H9 (cell line): ENCODE measurements around the gene RAMP3. TPM values are rescaled to one million over a fixed set of nuclear protein-coding genes. Genes with fewer than 3 reads are reported as not detected.

ENCODE experiments used
- DNase-seq: peaks from one replicate; pipeline ENCODE4 v3.0.0-alpha.2; 2017
- H2AFZ ChIP-seq: one replicate; pipeline ENCODE4 v1.6.1; 2013; ENCODE audit warnings: mild to moderate bottlenecking, low read length, control low read depth, moderate library complexity
- H2AK5ac ChIP-seq: 2 replicates; pipeline ENCODE4 v1.6.1; 2013; ENCODE audit warnings: low read length, control low read depth, mixed read lengths; ENCODE audit not compliant: insufficient read length
- H2BK120ac ChIP-seq: one replicate; pipeline ENCODE4 v1.6.1; 2013; ENCODE audit warnings: low read depth, mild to moderate bottlenecking, low read length, control low read depth, inconsistent platforms; ENCODE audit not compliant: poor library complexity, severe bottlenecking
- H2BK12ac ChIP-seq: 2 replicates; pipeline ENCODE4 v1.6.1; 2013; ENCODE audit warnings: low read length, control low read depth, mixed read lengths, low read depth; ENCODE audit not compliant: insufficient read length
- H2BK15ac ChIP-seq: 2 replicates; pipeline ENCODE4 v1.6.1; 2013; ENCODE audit warnings: low read depth, low read length, control low read depth
- H2BK20ac ChIP-seq: one replicate; pipeline ENCODE4 v1.6.1; 2013; ENCODE audit warnings: low read depth, mild to moderate bottlenecking, low read length, control low read depth, inconsistent platforms; ENCODE audit not compliant: poor library complexity, severe bottlenecking
- H2BK5ac ChIP-seq: 2 replicates; pipeline ENCODE4 v1.6.1; 2013; ENCODE audit warnings: low read length, control low read depth, mixed read lengths; ENCODE audit not compliant: insufficient read length
- H3K14ac ChIP-seq: 2 replicates; pipeline ENCODE4 v1.6.1; 2013; ENCODE audit warnings: low read length, control low read depth; ENCODE audit not compliant: insufficient read depth
- H3K18ac ChIP-seq: 2 replicates; pipeline ENCODE4 v1.6.1; 2013; ENCODE audit warnings: low read depth, mild to moderate bottlenecking, mixed read lengths, low read length, control low read depth; ENCODE audit not compliant: insufficient read length
- H3K23ac ChIP-seq: 2 replicates; pipeline ENCODE4 v1.6.1; 2013; ENCODE audit warnings: low read length, control low read depth, mixed read lengths, low read depth; ENCODE audit not compliant: insufficient read length
- H3K23me2 ChIP-seq: 2 replicates; pipeline ENCODE4 v1.6.1; 2013; ENCODE audit warnings: low read depth, mild to moderate bottlenecking, mixed read lengths, low read length, control low read depth; ENCODE audit not compliant: insufficient read length, poor library complexity, severe bottlenecking
- H3K27ac ChIP-seq: 2 replicates; pipeline ENCODE4 v1.5.1; 2013; ENCODE audit warnings: low read length, control low read depth, mixed read lengths, low read depth; ENCODE audit not compliant: insufficient read length
- H3K27me3 ChIP-seq: 2 replicates; pipeline ENCODE4 v1.6.1; 2013; ENCODE audit warnings: low read length, control low read depth, inconsistent platforms; ENCODE audit not compliant: insufficient read depth
- H3K4ac ChIP-seq: 2 replicates; pipeline ENCODE4 v1.6.1; 2013; ENCODE audit warnings: low read depth, mild to moderate bottlenecking, control low read depth, inconsistent platforms, low read length, moderate library complexity
- H3K4me1 ChIP-seq: 2 replicates; pipeline ENCODE4 v1.6.1; 2013; ENCODE audit warnings: low read length, control low read depth, inconsistent platforms; ENCODE audit not compliant: insufficient read depth
- H3K4me2 ChIP-seq: 2 replicates; pipeline ENCODE4 v1.6.1; 2013; ENCODE audit warnings: low read length, control low read depth, mixed read lengths; ENCODE audit not compliant: insufficient read length, insufficient read depth
- H3K56ac ChIP-seq: 2 replicates; pipeline ENCODE4 v1.6.1; 2013; ENCODE audit warnings: low read depth, mild to moderate bottlenecking, mixed read lengths, low read length, control low read depth; ENCODE audit not compliant: insufficient read length
- H3K79me1 ChIP-seq: 2 replicates; pipeline ENCODE4 v1.6.1; 2013; ENCODE audit warnings: low read depth, mild to moderate bottlenecking, moderate library complexity, low read length, control low read depth, inconsistent platforms; ENCODE audit not compliant: insufficient read depth, poor library complexity, severe bottlenecking
- H3K79me2 ChIP-seq: 2 replicates; pipeline ENCODE4 v1.6.1; 2013; ENCODE audit warnings: low read length, control low read depth, inconsistent platforms; ENCODE audit not compliant: insufficient read depth
- H3K9ac ChIP-seq: 2 replicates; pipeline ENCODE4 v1.6.1; 2013; ENCODE audit warnings: low read length, control low read depth, mixed read lengths; ENCODE audit not compliant: insufficient read length; ENCODE audit errors: extremely low read depth
- H3K9me3 ChIP-seq: one replicate; pipeline ENCODE4 v1.6.1; 2013; ENCODE audit warnings: low read depth, low read length, inconsistent platforms; ENCODE audit not compliant: control insufficient read depth
- H3T11ph ChIP-seq: one replicate; pipeline ENCODE4 v1.6.1; 2013; ENCODE audit warnings: mild to moderate bottlenecking, low read length, control low read depth, inconsistent platforms
- H4K20me1 ChIP-seq: one replicate; pipeline ENCODE4 v1.6.1; 2013; ENCODE audit not compliant: control insufficient read depth, insufficient read length, insufficient read depth
- H4K5ac ChIP-seq: 2 replicates; pipeline ENCODE4 v1.6.1; 2013; ENCODE audit warnings: low read depth, mild to moderate bottlenecking, mixed read lengths, low read length, control low read depth; ENCODE audit not compliant: insufficient read length
- H4K8ac ChIP-seq: replicated peaks from 2 replicates; pipeline ENCODE4 v1.6.1; 2013; ENCODE audit warnings: low read length, control low read depth, mixed read lengths, low read depth; ENCODE audit not compliant: insufficient read length
- H4K91ac ChIP-seq: 2 replicates; pipeline ENCODE4 v1.6.1; 2013; ENCODE audit warnings: low read depth, mild to moderate bottlenecking, moderate library complexity, mixed read lengths, low read length, control low read depth; ENCODE audit not compliant: insufficient read length
- H3K27ac Mint-ChIP-seq, 3 experiments: 2 replicates in 2 of 3; 3 replicates in 1 of 3; pipeline ENCODE4 v1.8.0; 2020 to 2021; ENCODE audit warnings: mixed read lengths in 3 of 3, mild to moderate bottlenecking in 1 of 3, moderate library complexity in 1 of 3
- H3K27me3 Mint-ChIP-seq: 2 replicates; pipeline ENCODE4 v1.8.0; 2021; ENCODE audit warnings: low read depth, mild to moderate bottlenecking, moderate library complexity, mixed read lengths
- H3K36me3 Mint-ChIP-seq, 3 experiments: 2 replicates in 2 of 3; 3 replicates in 1 of 3; pipeline ENCODE4 v1.8.0; 2020 to 2021; ENCODE audit warnings: low read depth in 3 of 3, mixed read lengths in 3 of 3; ENCODE audit not compliant: insufficient read depth in 1 of 3
- H3K4me1 Mint-ChIP-seq, 2 experiments: 2 replicates each; pipeline ENCODE4 v1.8.0; 2020; ENCODE audit warnings: mixed read lengths in 2 of 2
- H3K4me3 Mint-ChIP-seq, 2 experiments: 2 replicates in 1 of 2; 3 replicates in 1 of 2; pipeline ENCODE4 v1.8.0; 2020 to 2021; ENCODE audit warnings: mild to moderate bottlenecking in 2 of 2, mixed read lengths in 2 of 2, moderate library complexity in 1 of 2
- H3K9me3 Mint-ChIP-seq, 2 experiments: 2 replicates in 1 of 2; 3 replicates in 1 of 2; pipeline ENCODE4 v1.8.0; 2020; ENCODE audit warnings: mild to moderate bottlenecking in 2 of 2, mixed read lengths in 2 of 2, moderate library complexity in 1 of 2
- WGBS: extraction: QIAGEN DNeasy Blood & Tissue Kit; methylation state at CpG from one replicate; pipeline ENCODE4 v1.1.7; 2013; ENCODE audit warnings: missing lambda C conversion rate, low lambda C conversion rate, mixed read lengths; ENCODE audit not compliant: insufficient read length; ENCODE audit errors: extremely low coverage; 5-methylcytosine and 5-hydroxymethylcytosine counted together
- total RNA-seq: library from RNA; stranded (reverse); gene quantifications from 2 replicates; pipeline ENCODE4 v1.2.1, GENCODE V29; 2021
- TF ChIP-seq, protein P1 (sequence below): fragments of 200-600 bp; sonication (generic); conservative IDR thresholded peaks from 3 replicates; pipeline ENCODE4 v1.8.0; 2021; ENCODE audit warnings: antibody characterized with exemption, mild to moderate bottlenecking

Gene RAMP3
- total RNA-seq, 1 experiment from 2014 or later = 0.63 TPM

DNA sequence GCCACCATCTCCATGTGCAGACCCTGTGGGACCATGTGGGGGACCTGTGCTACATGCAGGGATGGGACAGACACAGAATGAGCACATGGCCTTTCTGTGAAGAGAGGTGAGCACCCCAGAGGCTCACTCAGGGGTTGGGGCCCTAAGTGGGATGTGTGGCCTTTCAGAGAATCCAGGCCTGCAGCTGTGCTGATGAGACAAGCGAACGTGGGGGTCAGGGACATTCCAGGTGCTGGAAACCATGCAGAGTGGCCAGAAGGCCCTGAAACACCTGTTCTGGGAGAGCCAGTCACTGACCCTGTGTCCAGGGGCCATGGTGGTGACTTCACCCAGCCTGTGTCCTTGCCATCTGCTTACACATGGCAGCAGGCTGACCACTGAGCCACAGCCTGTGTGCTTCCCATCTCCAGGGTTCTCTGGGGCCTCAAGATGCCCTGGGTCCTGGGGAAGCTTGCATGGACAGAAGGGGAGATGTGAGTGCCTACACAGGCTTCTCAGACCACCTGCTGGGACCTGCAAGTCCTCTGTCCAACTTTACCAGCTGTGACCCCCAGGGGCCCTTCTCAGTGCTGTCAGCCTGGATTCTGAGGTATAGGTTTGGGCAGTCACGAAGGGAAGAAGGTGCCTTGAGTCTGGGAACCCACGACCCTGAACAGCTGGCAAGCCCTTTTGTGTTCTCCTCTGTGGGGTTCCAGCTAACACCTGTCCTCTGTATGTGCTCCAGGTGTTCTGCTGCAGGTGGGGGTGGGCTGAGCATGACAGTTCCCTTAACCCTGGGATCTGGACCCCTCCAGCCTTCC is 17.6 kb downstream of the RAMP3 start:
- H2BK12ac ChIP-seq = no peak overlapping the region
- no peaks in the 10 kb centered on the region for H3K79me1 ChIP-seq
- H3K27ac ChIP-seq = no peak overlapping the region
- H3K23ac ChIP-seq = no peak overlapping the region
- Mint-ChIP-seq H3K27ac (no peak overlapping the region), H3K4me1 (no peaks in the 10 kb centered on the region; a peak in 1 of 4 replicates), H3K4me3 (no peak overlapping the region), H3K9me3 (no peaks in the 10 kb centered on the region), H3K27me3 (peaks cover 13% of the 10 kb centered on the region), H3K36me3 (no peaks in the 10 kb centered on the region)
- H3K4me2 ChIP-seq = no peak overlapping the region
- no peaks in the 10 kb centered on the region for H3K79me2 ChIP-seq
- no peak overlapping the region for H4K8ac ChIP-seq
- H3K56ac ChIP-seq = no peak overlapping the region
- H2AFZ ChIP-seq = no peak overlapping the region
- WGBS = no CpG with 5 or more reads among the region's 4 CpGs
- H4K20me1 ChIP-seq = no peaks in the 10 kb centered on the region
- H3K23me2 ChIP-seq = no peaks in the 10 kb centered on the region
- no peak overlapping the region for H2BK120ac ChIP-seq
- H4K5ac ChIP-seq = no peak overlapping the region
- TF ChIP-seq, protein P1, sequence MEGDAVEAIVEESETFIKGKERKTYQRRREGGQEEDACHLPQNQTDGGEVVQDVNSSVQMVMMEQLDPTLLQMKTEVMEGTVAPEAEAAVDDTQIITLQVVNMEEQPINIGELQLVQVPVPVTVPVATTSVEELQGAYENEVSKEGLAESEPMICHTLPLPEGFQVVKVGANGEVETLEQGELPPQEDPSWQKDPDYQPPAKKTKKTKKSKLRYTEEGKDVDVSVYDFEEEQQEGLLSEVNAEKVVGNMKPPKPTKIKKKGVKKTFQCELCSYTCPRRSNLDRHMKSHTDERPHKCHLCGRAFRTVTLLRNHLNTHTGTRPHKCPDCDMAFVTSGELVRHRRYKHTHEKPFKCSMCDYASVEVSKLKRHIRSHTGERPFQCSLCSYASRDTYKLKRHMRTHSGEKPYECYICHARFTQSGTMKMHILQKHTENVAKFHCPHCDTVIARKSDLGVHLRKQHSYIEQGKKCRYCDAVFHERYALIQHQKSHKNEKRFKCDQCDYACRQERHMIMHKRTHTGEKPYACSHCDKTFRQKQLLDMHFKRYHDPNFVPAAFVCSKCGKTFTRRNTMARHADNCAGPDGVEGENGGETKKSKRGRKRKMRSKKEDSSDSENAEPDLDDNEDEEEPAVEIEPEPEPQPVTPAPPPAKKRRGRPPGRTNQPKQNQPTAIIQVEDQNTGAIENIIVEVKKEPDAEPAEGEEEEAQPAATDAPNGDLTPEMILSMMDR = no peak
- no peak for DNase-seq
- H2AK5ac ChIP-seq = no peak overlapping the region
- H3K18ac ChIP-seq = no peak overlapping the region
- no peak overlapping the region for H2BK20ac ChIP-seq
- no peak overlapping the region for H2BK15ac ChIP-seq
- H4K91ac ChIP-seq = no peak overlapping the region
- H3K14ac ChIP-seq = no peak overlapping the region
- H3K9me3 ChIP-seq = no peaks in the 10 kb centered on the region
- no peak overlapping the region for H3K4ac ChIP-seq
- no peak overlapping the region for H3T11ph ChIP-seq
- H3K27me3 ChIP-seq = no peaks in the 10 kb centered on the region
- H3K4me1 ChIP-seq = no peaks in the 10 kb centered on the region
- no peak overlapping the region for H3K9ac ChIP-seq
- H2BK5ac ChIP-seq = no peak overlapping the region
